ENCODE measurements around the gene PPME1. TPM values are rescaled to one million over a fixed set of nuclear protein-coding genes. Genes with fewer than 3 reads are reported as not detected.
"Not testable (repeated sequence)": the region's sequence is repeated elsewhere in the genome, so short reads cannot be mapped to it uniquely, and the experiment has no call there.

PPME1 gene, protein sequence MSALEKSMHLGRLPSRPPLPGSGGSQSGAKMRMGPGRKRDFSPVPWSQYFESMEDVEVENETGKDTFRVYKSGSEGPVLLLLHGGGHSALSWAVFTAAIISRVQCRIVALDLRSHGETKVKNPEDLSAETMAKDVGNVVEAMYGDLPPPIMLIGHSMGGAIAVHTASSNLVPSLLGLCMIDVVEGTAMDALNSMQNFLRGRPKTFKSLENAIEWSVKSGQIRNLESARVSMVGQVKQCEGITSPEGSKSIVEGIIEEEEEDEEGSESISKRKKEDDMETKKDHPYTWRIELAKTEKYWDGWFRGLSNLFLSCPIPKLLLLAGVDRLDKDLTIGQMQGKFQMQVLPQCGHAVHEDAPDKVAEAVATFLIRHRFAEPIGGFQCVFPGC
- polyA plus RNA-seq (2012; ENCODE audit: insufficient read depth, insufficient read length, low read depth), result 116 TPM

DNA sequence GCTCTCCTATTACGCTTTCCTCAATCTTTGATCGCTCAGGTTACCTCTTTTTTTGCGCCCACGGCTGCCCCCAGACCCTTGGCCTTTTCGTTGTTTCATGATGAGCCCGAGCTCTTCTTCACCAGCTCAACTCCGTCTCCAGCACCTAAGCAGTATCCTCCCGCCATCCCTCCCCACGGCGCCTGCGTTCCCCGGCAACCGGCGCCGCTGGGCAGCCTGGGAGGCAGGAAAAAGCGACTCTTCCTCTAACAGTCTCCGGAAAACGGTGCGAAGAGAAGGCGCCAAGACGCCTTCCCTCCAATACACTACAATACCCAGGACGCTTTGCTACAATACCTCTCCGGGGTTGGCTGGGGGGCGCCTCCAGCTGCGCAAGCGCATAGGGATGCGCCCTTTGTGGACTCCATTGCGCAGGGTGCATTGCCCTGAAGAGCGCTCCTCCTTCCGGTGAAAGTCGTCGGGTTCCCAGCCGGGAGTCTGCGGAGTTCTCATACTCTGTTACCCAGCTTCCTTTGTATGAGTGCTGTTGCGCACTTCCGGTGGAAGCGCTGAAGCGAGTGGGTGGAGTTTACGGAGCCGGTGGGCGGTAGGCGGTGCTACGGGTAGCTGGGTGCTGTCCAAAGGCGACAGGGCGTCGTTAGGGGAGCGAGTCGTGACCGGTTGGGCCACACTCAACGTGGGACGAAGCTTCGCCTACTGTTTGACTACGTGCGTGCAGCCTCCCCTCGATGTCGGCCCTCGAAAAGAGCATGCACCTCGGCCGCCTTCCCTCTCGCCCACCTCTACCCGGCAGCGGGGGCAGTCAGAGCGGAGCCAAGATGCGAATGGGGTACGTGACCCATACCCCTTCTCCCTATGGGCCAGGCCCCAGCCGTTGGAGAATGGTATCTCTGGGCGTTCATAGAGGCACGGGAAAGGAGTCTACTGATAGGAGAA, at the start of gene PPME1, which contains the start of gene C2CD3:
PPME1 (plus strand) TSS at position 596 of the 936 bp plus-strand sequence; CDS start at position 729, 133 bp downstream.
C2CD3 (minus strand) TSS at position 309 of the 936 bp plus-strand sequence; CDS start at position 99, 210 bp downstream.
- peak; percentile 98 for DNase-seq
- TF ChIP-seq, protein P1, sequence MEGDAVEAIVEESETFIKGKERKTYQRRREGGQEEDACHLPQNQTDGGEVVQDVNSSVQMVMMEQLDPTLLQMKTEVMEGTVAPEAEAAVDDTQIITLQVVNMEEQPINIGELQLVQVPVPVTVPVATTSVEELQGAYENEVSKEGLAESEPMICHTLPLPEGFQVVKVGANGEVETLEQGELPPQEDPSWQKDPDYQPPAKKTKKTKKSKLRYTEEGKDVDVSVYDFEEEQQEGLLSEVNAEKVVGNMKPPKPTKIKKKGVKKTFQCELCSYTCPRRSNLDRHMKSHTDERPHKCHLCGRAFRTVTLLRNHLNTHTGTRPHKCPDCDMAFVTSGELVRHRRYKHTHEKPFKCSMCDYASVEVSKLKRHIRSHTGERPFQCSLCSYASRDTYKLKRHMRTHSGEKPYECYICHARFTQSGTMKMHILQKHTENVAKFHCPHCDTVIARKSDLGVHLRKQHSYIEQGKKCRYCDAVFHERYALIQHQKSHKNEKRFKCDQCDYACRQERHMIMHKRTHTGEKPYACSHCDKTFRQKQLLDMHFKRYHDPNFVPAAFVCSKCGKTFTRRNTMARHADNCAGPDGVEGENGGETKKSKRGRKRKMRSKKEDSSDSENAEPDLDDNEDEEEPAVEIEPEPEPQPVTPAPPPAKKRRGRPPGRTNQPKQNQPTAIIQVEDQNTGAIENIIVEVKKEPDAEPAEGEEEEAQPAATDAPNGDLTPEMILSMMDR (IDR thresholded peaks at IDR 0.05; ENCODE audit: low read depth, low read length), result peak; percentile 34
- Histone ChIP-seq H3K4me3 (ENCODE audit: low read depth, low read length) (peak within 1 kb of the TSS; percentile 92), H3K4me1 (no peaks in the 10 kb centered on the region; the same call in 1 of the 2 replicates), H3K36me3 (peaks cover 16% of the 10 kb centered on the region), H3K27me3 (no peaks in the 10 kb centered on the region), H3K9me3 (no peaks in the 10 kb centered on the region)

DNA sequence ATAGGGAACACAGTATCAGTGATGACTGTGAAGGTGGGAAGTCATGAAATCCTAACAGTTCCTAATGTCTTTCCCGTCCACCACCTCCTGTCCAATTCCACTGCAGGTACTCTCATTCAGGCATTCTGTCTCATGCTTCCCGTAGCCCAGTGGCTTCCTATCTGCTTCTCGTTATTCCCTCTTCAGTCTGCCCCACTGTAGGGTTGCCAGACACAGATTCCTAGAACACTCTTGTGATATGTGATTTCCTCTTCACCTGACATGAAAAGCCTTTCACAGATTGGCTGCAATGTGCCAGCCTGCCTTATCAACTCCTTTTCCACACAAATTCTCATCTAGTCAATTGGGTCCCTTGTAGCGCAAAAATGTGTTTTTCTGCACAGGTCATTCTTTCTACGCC, 49.3 kb upstream of the PPME1 start:
- Histone ChIP-seq H3K27me3 (no peaks in the 10 kb centered on the region), H3K36me3 (peaks cover 19% of the 10 kb centered on the region), H3K4me3 (ENCODE audit: low read depth, low read length) (no peak overlapping the region), H3K4me1 (no peaks in the 10 kb centered on the region), H3K9me3 (no peaks in the 10 kb centered on the region)
- TF ChIP-seq, protein P1 (IDR thresholded peaks at IDR 0.05; ENCODE audit: low read depth, low read length), result no peak
- DNase-seq, result no peak

DNA sequence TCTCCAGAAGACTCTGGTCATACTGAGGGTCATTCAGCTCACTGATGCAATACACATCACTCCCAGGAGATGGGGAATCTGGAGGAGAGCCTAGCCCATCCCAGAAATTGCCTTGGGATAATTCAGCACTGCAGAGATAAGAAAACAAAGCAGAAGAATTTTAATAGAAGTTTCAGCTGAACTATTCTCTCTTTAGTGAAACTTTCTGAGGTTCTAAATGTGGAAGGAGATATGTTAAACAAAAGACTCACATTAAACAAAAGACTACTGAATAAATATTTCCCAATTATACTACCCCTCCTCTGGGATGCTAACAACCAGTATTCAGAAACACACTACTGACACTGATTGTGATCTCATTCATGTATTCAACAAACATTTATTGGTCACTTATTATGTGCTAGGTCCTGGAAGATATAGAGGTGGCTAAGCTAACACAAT, 48.1 kb upstream of the PPME1 start:
- Histone ChIP-seq H3K9me3 (no peaks in the 10 kb centered on the region), H3K4me1 (no peaks in the 10 kb centered on the region), H3K36me3 (peaks cover 13% of the 10 kb centered on the region), H3K27me3 (no peaks in the 10 kb centered on the region), H3K4me3 (ENCODE audit: low read depth, low read length) (no peak overlapping the region)
- no peak for DNase-seq
- TF ChIP-seq, protein P1 (IDR thresholded peaks at IDR 0.05; ENCODE audit: low read depth, low read length), result peak; percentile 33; the same call in 1 of the 2 replicates

DNA sequence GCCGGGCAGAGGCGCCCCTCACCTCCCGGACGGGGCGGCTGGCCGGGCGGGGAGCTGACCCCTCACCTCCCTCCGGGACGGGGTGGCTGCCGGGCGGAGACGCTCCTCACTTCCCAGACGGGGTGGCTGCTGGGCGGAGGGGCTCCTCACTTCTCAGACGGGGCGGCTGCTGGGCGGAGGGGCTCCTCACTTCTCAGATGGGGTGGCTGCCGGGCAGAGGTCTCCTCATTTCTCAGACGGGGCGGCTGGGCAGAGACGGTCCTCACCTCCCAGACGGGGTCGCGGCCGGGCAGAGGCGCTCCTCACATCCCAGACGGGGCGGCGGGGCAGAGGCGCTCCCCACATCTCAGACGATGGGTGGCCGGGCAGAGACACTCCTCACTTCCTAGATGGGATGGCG, 42.0 kb upstream of the PPME1 start:
- H3K36me3 ChIP-seq, result peaks cover 10% of the 10 kb centered on the region
- DNase-seq; H3K4me3 ChIP-seq (ENCODE audit: low read depth, low read length); H3K9me3 ChIP-seq; H3K27me3 ChIP-seq; H3K4me1 ChIP-seq: not testable (repeated sequence)

DNA sequence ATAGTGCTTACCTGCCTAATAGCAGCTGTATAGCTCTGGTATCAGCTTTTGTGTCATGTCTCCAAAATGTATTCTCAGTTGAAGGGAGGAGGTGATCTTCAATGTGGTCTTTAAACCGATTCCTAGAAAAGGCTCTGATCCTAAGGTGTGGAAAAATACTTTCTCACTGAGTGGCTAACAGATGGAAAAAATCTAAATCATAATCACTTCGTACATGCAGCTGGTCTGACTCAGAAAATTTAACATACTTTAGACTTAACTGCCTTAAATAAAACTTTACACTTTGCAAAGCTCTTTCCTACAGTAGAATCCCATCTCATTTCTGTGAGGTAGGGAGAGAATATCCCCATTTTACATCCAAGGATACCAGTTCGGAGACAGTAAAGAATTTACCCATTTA, 38.3 kb upstream of the PPME1 start:
- Histone ChIP-seq H3K4me1 (no peaks in the 10 kb centered on the region), H3K4me3 (ENCODE audit: low read depth, low read length) (no peak overlapping the region), H3K27me3 (no peaks in the 10 kb centered on the region), H3K9me3 (no peaks in the 10 kb centered on the region), H3K36me3 (peaks cover 16% of the 10 kb centered on the region)
- no peak for DNase-seq
- TF ChIP-seq, protein P1 (IDR thresholded peaks at IDR 0.05; ENCODE audit: low read depth, low read length), result no peak

DNA sequence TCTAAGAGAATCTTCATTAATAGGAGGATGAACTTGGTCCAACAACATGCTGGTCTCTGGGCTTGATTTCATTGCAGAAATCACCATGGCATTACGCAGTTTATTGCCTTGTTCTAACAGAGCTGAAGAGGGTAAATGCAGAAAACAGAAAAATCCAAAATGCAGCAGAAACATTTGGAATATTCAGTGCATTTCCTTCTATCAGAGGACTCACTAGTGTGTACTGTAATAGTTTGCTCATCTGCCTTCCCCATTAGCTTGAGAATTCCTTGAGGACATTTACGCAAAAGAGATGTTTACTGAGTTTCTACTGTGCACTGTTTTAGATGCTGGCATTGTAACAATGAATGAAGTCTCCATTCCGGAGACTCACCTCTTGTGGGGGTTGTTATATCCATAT, 37.7 kb upstream of the PPME1 start:
- Histone ChIP-seq H3K27me3 (no peaks in the 10 kb centered on the region), H3K4me3 (ENCODE audit: low read depth, low read length) (no peak overlapping the region)

More for the DNA sequence above, 37.7 kb upstream of the PPME1 start:
- TF ChIP-seq, protein P1 (IDR thresholded peaks at IDR 0.05; ENCODE audit: low read depth, low read length), result no peak
- Histone ChIP-seq H3K36me3 (peaks cover 16% of the 10 kb centered on the region), H3K9me3 (no peaks in the 10 kb centered on the region), H3K4me1 (no peaks in the 10 kb centered on the region; the same call in none of the 2 replicates)
- no peak for DNase-seq

Data from BE2C (cell line).